ENCODE data around the gene PRKCZ.

DNA sequence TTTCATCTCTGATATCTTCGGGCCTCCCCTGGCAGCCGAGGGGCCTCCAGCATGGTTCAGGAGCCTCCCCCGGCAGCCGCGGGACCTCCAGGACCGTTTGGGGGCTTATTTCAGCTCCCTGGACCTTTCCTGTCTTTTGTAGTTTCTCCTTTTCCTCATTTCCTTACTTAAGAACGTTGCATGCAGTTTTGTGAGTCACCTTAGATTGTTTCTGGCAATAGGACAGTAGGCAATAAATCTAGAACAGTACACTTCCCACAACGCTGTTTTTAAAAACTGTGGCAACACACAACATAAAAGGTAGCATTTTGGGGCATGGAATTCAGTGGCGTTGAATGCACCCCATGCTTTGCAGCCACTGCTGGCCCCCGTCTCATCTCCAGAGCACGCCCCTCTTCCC is 120.0 kb downstream of the PRKCZ start:
- TF ChIP-seq POLR2A (IDR thresholded peaks at IDR 0.05; ENCODE audit: low read depth, low read length) (no peak), POU2F2 (IDR thresholded peaks at IDR 0.05; ENCODE audit: low read depth, low read length) (no peak)
